HG03565 (cell line): ENCODE data around the gene NUDCD3.
A peak's percentile ranks its signal among the peaks of the same experiment; 100 is the strongest.
"Not testable (repeated sequence)": the region's sequence is repeated elsewhere in the genome, so short reads cannot be mapped to it uniquely, and the experiment has no call there.

Experiments used
- ATAC-seq: cut with Tn5 transposase; IDR thresholded peaks from one replicate; pipeline ENCODE4 v1.9.1; 2021; ENCODE audit warnings: mild to moderate bottlenecking, moderate library complexity; ENCODE audit not compliant: unreplicated experiment

Gene NUDCD3

GRCh38 chr7:44449584-44449928 is 40.9 kb downstream of the NUDCD3 start:
- ATAC-seq, result no peak

- ATAC-seq, result no peak
Measured at GRCh38 chr7:44448922-44449583, 41.4 kb downstream of the NUDCD3 start.

GRCh38 chr7:44447874-44448425 is 42.5 kb downstream of the NUDCD3 start:
- no peak for ATAC-seq

- ATAC-seq, result no peak
Measured at GRCh38 chr7:44445986-44446671, 44.3 kb downstream of the NUDCD3 start.

GRCh38 chr7:44441079-44441478 is 49.4 kb downstream of the NUDCD3 start:
- no peak for ATAC-seq

GRCh38 chr7:44440577-44441078 is 49.8 kb downstream of the NUDCD3 start:
- ATAC-seq, result no peak

- ATAC-seq, result no peak
Measured at GRCh38 chr7:44439926-44440325, 50.5 kb downstream of the NUDCD3 start.

- ATAC-seq, result no peak
Measured at GRCh38 chr7:44438816-44439215, 51.6 kb downstream of the NUDCD3 start.

- no peak for ATAC-seq
Measured at GRCh38 chr7:44434201-44434600, 56.3 kb downstream of the NUDCD3 start.

GRCh38 chr7:44433255-44434022 is 57.0 kb downstream of the NUDCD3 start:
- no peak for ATAC-seq

GRCh38 chr7:44432381-44432977 is 58.0 kb downstream of the NUDCD3 start:
- ATAC-seq, result no peak

GRCh38 chr7:44431091-44431608 is 59.3 kb downstream of the NUDCD3 start:
- ATAC-seq, result peak; percentile 51

GRCh38 chr7:44430054-44430453 is 60.4 kb downstream of the NUDCD3 start:
- no peak for ATAC-seq

- not testable (repeated sequence) for ATAC-seq
Measured at GRCh38 chr7:44424762-44425161, 65.7 kb downstream of the NUDCD3 start.

GRCh38 chr7:44416941-44417340 is 73.5 kb downstream of the NUDCD3 start:
- no peak for ATAC-seq

- no peak for ATAC-seq
Measured at GRCh38 chr7:44415510-44415909, 74.9 kb downstream of the NUDCD3 start.

- no peak for ATAC-seq
Measured at GRCh38 chr7:44415047-44415446, 75.4 kb downstream of the NUDCD3 start.

GRCh38 chr7:44411306-44411705 is 79.2 kb downstream of the NUDCD3 start:
- no peak for ATAC-seq

- no peak for ATAC-seq
Measured at GRCh38 chr7:44408596-44408995, 81.9 kb downstream of the NUDCD3 start.

- no peak for ATAC-seq
Measured at GRCh38 chr7:44403775-44404174, 86.7 kb downstream of the NUDCD3 start.
